SK-N-SH treated with all-trans-retinoic acid at 6 μM for 48 hours (cell line): ENCODE data around the gene AP4S1.

Source experiments
- ATAC-seq: fragments of 200-7000 bp; cut with Tn5 transposase; 3 replicates; pipeline ENCODE4 v1.9.1; 2020; ENCODE audit warnings: mild to moderate bottlenecking, moderate library complexity
- ARNTL ChIP-seq: fragments of 450-650 bp; formaldehyde crosslinking; IDR thresholded peaks from 2 replicates; pipeline ENCODE4 v1.5.0; 2020; ENCODE audit warnings: low read depth, mild to moderate bottlenecking, moderate library complexity, borderline replicate concordance
- BACH2 ChIP-seq: fragments of 250-450 bp; sonication (Bioruptor Pico); IDR thresholded peaks from 2 replicates; pipeline ENCODE4 v1.9.0; 2021; ENCODE audit warnings: mild to moderate bottlenecking, borderline replicate concordance
- CSDC2 ChIP-seq: fragments of 250-450 bp; sonication (Bioruptor Pico); IDR thresholded peaks from 2 replicates; pipeline ENCODE4 v1.5.0; 2020; ENCODE audit warnings: mild to moderate bottlenecking, moderate library complexity
- GLIS3 ChIP-seq: fragments of 250-450 bp; sonication (Bioruptor Pico); IDR thresholded peaks from 2 replicates; pipeline ENCODE4 v1.5.0; 2020; ENCODE audit warnings: mild to moderate bottlenecking, moderate library complexity
- ISL1 ChIP-seq: fragments of 250-450 bp; sonication (Bioruptor Pico); IDR thresholded peaks from 2 replicates; pipeline ENCODE4 v2.1.2; 2022; ENCODE audit warnings: mild to moderate bottlenecking, moderate library complexity
- OSR1 ChIP-seq: fragments of 250-450 bp; sonication (Bioruptor Pico); IDR thresholded peaks from 2 replicates; pipeline ENCODE4 v1.8.0; 2022; ENCODE audit warnings: moderate library complexity, mild to moderate bottlenecking, inconsistent platforms
- PPARA ChIP-seq: fragments of 250-450 bp; sonication (Bioruptor Pico); IDR thresholded peaks from 2 replicates; pipeline ENCODE4 v1.5.0; 2020; ENCODE audit warnings: mild to moderate bottlenecking, borderline replicate concordance
- RARB ChIP-seq: fragments of 250-450 bp; sonication (Bioruptor Pico); IDR thresholded peaks from 2 replicates; pipeline ENCODE4 v1.8.0; 2021; ENCODE audit warnings: mild to moderate bottlenecking, moderate library complexity
- SNAI2 ChIP-seq: fragments of 250-450 bp; sonication (Bioruptor Pico); IDR thresholded peaks from 2 replicates; pipeline ENCODE4 v1.5.0; 2020; ENCODE audit warnings: mild to moderate bottlenecking, moderate library complexity
- TOX ChIP-seq: fragments of 250-450 bp; sonication (Bioruptor Pico); IDR thresholded peaks from 2 replicates; pipeline ENCODE4 v1.8.0; 2021; ENCODE audit warnings: mild to moderate bottlenecking, moderate library complexity, borderline replicate concordance
- ZC3H10 ChIP-seq: fragments of 250-450 bp; sonication (Bioruptor Pico); IDR thresholded peaks from 2 replicates; pipeline ENCODE4 v1.5.1; 2021; ENCODE audit warnings: mild to moderate bottlenecking, moderate library complexity
- ZFP3 ChIP-seq: fragments of 250-450 bp; sonication (Bioruptor Pico); IDR thresholded peaks from 2 replicates; pipeline ENCODE4 v1.5.0; 2020; ENCODE audit warnings: mild to moderate bottlenecking, moderate library complexity
- ZNF565 ChIP-seq: fragments of 450-650 bp; formaldehyde crosslinking; conservative IDR thresholded peaks from 2 replicates; pipeline ENCODE4 v1.5.0; 2020; ENCODE audit warnings: low read depth, mild to moderate bottlenecking, moderate library complexity
- ZNF70 ChIP-seq: fragments of 450-650 bp; formaldehyde crosslinking; IDR thresholded peaks from 2 replicates; pipeline ENCODE4 v1.5.0; 2020; ENCODE audit warnings: mild to moderate bottlenecking, moderate library complexity
- ZNF8 ChIP-seq: fragments of 450-650 bp; formaldehyde crosslinking; IDR thresholded peaks from 2 replicates; pipeline ENCODE4 v1.5.0; 2020; ENCODE audit warnings: mild to moderate bottlenecking, moderate library complexity
- TF ChIP-seq, protein P1 (sequence below): fragments of 250-450 bp; sonication (Bioruptor Pico); IDR thresholded peaks from 2 replicates; pipeline ENCODE4 v1.8.0; 2020; ENCODE audit warnings: mild to moderate bottlenecking, moderate library complexity, borderline replicate concordance
- TF ChIP-seq, protein P2 (sequence below): fragments of 250-450 bp; sonication (Bioruptor Pico); IDR thresholded peaks from 2 replicates; pipeline ENCODE4 v1.5.1; 2020; ENCODE audit warnings: low read depth, mild to moderate bottlenecking, moderate library complexity
- TF ChIP-seq, protein P3 (sequence below): fragments of 250-450 bp; sonication (Bioruptor Pico); IDR thresholded peaks from 2 replicates; pipeline ENCODE4 v1.5.0; 2020; ENCODE audit warnings: mild to moderate bottlenecking, moderate library complexity
- TF ChIP-seq, protein P4 (sequence below): fragments of 250-450 bp; sonication (Bioruptor Pico); IDR thresholded peaks from 2 replicates; pipeline ENCODE4 v1.5.1; 2021; ENCODE audit warnings: mild to moderate bottlenecking, moderate library complexity

Gene AP4S1

DNA sequence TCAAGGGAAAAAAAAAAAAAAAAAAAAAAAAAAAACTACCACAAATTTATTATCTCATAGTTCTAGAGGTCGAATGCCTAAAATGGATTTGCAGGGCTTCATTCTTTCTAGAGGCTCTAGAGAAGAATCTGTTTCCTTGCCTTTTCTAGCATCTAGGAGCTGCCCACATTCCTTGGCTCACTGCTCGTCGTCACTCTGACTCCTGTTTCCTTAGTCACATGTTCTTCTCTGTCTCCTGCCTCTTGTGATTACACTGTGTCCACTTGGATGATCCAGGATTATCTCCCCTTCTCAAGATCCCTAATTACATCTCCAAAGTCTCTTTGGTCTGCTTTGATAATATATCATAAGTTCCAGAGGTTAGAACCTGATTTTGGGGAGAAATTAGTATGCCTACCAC is 93.4 kb downstream of the AP4S1 start (continued):
- TF ChIP-seq, protein P1, sequence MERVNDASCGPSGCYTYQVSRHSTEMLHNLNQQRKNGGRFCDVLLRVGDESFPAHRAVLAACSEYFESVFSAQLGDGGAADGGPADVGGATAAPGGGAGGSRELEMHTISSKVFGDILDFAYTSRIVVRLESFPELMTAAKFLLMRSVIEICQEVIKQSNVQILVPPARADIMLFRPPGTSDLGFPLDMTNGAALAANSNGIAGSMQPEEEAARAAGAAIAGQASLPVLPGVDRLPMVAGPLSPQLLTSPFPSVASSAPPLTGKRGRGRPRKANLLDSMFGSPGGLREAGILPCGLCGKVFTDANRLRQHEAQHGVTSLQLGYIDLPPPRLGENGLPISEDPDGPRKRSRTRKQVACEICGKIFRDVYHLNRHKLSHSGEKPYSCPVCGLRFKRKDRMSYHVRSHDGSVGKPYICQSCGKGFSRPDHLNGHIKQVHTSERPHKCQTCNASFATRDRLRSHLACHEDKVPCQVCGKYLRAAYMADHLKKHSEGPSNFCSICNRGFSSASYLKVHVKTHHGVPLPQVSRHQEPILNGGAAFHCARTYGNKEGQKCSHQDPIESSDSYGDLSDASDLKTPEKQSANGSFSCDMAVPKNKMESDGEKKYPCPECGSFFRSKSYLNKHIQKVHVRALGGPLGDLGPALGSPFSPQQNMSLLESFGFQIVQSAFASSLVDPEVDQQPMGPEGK (CRISPR knock-in tag) = no peak
- TF ChIP-seq OSR1 (CRISPR knock-in tag) = no peak
- no peak for TF ChIP-seq ZNF8 (CRISPR knock-in tag)
- TF ChIP-seq ISL1 = no peak

DNA sequence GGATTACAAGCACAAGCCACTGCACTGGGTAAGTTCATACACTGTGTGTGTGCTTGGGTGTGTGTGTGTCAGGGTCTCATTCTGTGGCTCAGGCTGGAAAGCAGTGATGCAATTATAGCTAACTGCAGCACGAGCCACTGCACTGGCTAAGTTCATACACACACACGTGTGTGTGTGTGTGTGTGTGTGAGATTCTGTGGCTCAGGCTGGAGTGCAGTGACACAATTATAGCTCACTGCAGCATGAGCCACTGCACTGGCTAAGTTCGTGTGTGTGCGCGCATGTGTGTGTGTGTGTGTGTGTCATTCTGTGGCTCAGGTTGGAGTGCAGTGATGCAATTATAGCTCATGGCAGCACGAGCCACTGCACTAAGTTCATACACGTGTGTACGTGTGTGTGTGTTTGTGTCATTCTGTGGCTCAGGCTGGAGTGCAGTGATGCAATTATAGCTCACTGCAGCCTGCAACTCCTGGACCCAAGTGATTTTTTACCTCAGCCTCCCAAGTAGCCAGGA is 96.7 kb downstream of the AP4S1 start:
- ATAC-seq = no peak

DNA sequence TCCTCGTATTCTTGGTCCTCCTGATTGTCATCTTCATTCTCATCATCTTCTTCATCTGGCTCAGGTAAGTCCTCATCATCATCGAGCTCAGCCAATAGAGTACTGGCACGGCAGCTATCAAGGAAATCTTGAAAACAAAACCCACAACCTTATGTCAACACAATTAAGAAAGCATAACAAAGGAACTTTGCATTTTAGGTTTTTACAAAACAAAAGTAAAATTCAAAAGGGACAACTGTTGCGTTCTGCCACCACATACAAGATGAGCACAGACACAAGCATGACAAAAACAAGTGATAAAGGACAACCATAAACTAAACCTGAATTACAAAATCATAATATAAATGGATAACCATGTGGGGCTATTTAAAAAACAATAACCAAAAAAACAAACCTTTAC is 97.5 kb downstream of the AP4S1 start:
- no peak for ATAC-seq
- TF ChIP-seq ARNTL (no peak), ZNF565 (CRISPR knock-in tag) (no peak), ZNF70 (CRISPR knock-in tag) (no peak), SNAI2 (CRISPR knock-in tag) (no peak), ZFP3 (CRISPR knock-in tag) (no peak), GLIS3 (CRISPR knock-in tag) (no peak)
- TF ChIP-seq, protein P2, sequence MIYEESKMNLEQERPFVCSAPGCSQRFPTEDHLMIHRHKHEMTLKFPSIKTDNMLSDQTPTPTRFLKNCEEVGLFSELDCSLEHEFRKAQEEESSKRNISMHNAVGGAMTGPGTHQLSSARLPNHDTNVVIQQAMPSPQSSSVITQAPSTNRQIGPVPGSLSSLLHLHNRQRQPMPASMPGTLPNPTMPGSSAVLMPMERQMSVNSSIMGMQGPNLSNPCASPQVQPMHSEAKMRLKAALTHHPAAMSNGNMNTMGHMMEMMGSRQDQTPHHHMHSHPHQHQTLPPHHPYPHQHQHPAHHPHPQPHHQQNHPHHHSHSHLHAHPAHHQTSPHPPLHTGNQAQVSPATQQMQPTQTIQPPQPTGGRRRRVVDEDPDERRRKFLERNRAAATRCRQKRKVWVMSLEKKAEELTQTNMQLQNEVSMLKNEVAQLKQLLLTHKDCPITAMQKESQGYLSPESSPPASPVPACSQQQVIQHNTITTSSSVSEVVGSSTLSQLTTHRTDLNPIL (CRISPR knock-in tag) = no peak

More for the DNA sequence above, 96.7 kb downstream of the AP4S1 start:
- TF ChIP-seq ZNF8 (CRISPR knock-in tag) (no peak), CSDC2 (CRISPR knock-in tag) (no peak), BACH2 (no peak), ARNTL (no peak), ZNF565 (CRISPR knock-in tag) (no peak), ZFP3 (CRISPR knock-in tag) (no peak), ZNF70 (CRISPR knock-in tag) (no peak), GLIS3 (CRISPR knock-in tag) (no peak), ZC3H10 (CRISPR knock-in tag) (no peak), TOX (CRISPR knock-in tag) (no peak), OSR1 (CRISPR knock-in tag) (no peak), SNAI2 (CRISPR knock-in tag) (no peak), PPARA (CRISPR knock-in tag) (no peak), RARB (CRISPR knock-in tag) (no peak)
- TF ChIP-seq, protein P3, sequence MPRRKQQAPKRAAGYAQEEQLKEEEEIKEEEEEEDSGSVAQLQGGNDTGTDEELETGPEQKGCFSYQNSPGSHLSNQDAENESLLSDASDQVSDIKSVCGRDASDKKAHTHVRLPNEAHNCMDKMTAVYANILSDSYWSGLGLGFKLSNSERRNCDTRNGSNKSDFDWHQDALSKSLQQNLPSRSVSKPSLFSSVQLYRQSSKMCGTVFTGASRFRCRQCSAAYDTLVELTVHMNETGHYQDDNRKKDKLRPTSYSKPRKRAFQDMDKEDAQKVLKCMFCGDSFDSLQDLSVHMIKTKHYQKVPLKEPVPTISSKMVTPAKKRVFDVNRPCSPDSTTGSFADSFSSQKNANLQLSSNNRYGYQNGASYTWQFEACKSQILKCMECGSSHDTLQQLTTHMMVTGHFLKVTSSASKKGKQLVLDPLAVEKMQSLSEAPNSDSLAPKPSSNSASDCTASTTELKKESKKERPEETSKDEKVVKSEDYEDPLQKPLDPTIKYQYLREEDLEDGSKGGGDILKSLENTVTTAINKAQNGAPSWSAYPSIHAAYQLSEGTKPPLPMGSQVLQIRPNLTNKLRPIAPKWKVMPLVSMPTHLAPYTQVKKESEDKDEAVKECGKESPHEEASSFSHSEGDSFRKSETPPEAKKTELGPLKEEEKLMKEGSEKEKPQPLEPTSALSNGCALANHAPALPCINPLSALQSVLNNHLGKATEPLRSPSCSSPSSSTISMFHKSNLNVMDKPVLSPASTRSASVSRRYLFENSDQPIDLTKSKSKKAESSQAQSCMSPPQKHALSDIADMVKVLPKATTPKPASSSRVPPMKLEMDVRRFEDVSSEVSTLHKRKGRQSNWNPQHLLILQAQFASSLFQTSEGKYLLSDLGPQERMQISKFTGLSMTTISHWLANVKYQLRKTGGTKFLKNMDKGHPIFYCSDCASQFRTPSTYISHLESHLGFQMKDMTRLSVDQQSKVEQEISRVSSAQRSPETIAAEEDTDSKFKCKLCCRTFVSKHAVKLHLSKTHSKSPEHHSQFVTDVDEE (CRISPR knock-in tag) = no peak
- TF ChIP-seq, protein P4, sequence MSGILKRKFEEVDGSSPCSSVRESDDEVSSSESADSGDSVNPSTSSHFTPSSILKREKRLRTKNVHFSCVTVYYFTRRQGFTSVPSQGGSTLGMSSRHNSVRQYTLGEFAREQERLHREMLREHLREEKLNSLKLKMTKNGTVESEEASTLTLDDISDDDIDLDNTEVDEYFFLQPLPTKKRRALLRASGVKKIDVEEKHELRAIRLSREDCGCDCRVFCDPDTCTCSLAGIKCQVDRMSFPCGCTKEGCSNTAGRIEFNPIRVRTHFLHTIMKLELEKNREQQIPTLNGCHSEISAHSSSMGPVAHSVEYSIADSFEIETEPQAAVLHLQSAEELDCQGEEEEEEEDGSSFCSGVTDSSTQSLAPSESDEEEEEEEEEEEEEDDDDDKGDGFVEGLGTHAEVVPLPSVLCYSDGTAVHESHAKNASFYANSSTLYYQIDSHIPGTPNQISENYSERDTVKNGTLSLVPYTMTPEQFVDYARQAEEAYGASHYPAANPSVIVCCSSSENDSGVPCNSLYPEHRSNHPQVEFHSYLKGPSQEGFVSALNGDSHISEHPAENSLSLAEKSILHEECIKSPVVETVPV (CRISPR knock-in tag) = no peak
- TF ChIP-seq, protein P1 (CRISPR knock-in tag) = no peak

DNA sequence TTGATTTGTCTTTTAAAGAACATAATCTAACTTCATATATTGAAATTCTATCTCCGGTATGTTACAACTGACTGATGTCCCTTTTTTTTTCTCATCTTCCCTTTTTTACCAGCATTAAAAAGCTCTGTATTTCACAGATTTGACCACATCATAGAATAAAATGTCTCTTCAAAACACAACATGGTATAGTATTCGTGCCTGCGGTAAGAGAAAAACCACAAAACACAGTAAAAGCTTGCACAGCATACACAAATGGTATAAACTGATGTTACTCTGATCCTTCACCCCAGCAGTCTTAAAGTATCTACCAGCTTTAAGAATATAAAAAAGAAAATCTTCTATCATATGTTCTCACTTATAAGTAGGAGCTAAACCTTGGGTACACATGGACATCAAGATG is 98.7 kb downstream of the AP4S1 start:
- ATAC-seq = no peak
- TF ChIP-seq RARB (CRISPR knock-in tag) = no peak
